GM12864 (cell line): ENCODE data around the gene USP47.
A peak's percentile ranks its signal among the peaks of the same experiment; 100 is the strongest.

Experiments
- DNase-seq: peaks from one replicate; pipeline ENCODE4 v3.0.0-alpha.2; 2011; ENCODE audit warnings: low read depth
- H3K4me3 ChIP-seq: 2 replicates; pipeline ENCODE4 v1.5.1; 2011; ENCODE audit warnings: mild to moderate bottlenecking, low read depth, low read length, control low read depth
- TF ChIP-seq, protein P1 (sequence below): IDR thresholded peaks from 2 replicates; pipeline ENCODE4 v1.5.1; 2011; ENCODE audit warnings: low read depth, mild to moderate bottlenecking, moderate library complexity, low read length, control low read depth, inconsistent platforms; ENCODE audit errors: missing control alignments

USP47 gene

DNA sequence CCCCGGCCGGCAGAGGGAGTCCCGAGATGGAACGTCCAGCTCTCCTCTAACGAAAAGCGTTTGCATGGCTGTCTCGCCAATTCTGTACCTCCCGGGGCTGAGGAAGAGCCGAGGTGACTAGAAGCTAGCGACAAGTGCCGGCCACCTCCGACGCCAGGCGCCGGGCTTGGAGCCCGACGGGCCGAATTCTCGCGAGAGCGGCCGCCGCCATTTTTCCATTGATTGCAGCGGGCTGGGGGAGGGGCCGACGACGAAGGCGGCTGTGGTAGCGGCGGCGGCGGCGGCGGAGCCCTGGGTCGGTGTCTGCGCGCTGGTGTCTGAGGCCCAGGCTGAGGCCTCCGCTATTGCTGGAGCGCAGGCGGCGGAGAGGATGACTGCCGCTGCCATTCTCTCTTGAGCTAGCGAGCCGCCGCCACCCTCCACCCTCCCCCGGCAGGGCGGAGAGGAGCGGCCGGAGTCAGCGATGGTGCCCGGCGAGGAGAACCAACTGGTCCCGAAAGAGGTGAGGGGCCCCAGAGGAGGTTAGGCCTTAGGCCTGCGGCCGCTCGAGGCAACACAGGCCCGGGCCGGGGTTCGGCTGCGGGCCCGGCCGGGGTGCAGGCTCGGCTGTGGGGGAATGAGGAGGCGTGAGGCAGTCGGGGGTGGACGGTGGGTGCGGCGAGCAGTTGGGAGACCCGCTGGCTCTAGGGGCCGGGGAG, at the start of gene USP47:
USP47 (plus strand) TSS at position 250 of the 698 bp plus-strand sequence; CDS start at position 464, 214 bp downstream.
- DNase-seq, result no peak
- TF ChIP-seq, protein P1, sequence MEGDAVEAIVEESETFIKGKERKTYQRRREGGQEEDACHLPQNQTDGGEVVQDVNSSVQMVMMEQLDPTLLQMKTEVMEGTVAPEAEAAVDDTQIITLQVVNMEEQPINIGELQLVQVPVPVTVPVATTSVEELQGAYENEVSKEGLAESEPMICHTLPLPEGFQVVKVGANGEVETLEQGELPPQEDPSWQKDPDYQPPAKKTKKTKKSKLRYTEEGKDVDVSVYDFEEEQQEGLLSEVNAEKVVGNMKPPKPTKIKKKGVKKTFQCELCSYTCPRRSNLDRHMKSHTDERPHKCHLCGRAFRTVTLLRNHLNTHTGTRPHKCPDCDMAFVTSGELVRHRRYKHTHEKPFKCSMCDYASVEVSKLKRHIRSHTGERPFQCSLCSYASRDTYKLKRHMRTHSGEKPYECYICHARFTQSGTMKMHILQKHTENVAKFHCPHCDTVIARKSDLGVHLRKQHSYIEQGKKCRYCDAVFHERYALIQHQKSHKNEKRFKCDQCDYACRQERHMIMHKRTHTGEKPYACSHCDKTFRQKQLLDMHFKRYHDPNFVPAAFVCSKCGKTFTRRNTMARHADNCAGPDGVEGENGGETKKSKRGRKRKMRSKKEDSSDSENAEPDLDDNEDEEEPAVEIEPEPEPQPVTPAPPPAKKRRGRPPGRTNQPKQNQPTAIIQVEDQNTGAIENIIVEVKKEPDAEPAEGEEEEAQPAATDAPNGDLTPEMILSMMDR, result peak; percentile 60
- H3K4me3 ChIP-seq, result peak within 1 kb of the TSS; percentile 71

GRCh38 chr11:11793073-11793472, 48.7 kb upstream of the USP47 start:
- no peak overlapping the region for H3K4me3 ChIP-seq
- TF ChIP-seq, protein P1, result no peak
- no peak for DNase-seq

GRCh38 chr11:11798586-11799438, 43.0 kb upstream of the USP47 start:
- DNase-seq, result no peak
- H3K4me3 ChIP-seq, result no peak overlapping the region
- TF ChIP-seq, protein P1, result peak; percentile 76

DNA sequence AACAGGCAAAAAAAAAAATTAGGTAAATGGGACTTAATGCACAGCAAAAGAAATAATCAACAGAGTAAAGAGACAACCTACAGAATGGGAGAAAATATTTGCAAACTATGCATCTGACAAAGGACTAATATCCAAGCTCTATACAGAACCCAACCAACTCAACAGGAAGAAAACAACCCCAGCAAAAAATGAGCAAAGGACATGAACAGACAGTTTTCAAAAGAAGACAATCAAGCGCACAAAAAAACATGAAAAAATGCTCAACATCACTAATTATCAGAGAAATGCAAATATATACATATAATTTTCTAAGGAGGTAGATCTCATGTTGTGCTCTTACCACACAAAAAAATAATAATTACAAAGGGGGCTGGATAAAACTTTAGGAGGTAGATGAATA, 36.5 kb upstream of the USP47 start:
- TF ChIP-seq, protein P1, result no peak
- no peak overlapping the region for H3K4me3 ChIP-seq
- DNase-seq, result no peak

DNA sequence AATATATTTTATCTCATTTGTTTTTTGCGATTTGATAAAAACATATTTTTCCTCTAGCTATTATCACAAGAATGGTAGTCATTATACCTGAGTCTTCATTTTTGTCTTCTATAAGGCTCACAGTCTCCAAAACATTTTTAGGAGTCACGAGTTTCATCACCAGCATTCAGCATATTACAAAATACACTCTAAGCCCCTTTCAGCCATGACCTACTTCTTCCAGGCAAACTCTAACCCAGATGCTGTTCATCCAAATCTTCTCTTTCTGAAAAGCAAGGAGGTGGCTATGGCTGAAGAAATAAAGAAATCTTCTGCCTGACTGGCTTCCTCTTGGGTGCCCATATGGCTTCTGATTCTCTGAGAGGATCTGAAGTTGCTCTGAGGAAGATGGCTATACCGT, 35.7 kb upstream of the USP47 start:
- H3K4me3 ChIP-seq, result no peak overlapping the region
- DNase-seq, result no peak
- TF ChIP-seq, protein P1, result no peak

- H3K4me3 ChIP-seq, result no peak overlapping the region
- TF ChIP-seq, protein P1, result no peak
- no peak for DNase-seq
These were observed 35.2 kb upstream of the USP47 start for GRCh38 chr11:11806586-11806985.
